H1 (cell line): ENCODE measurements around the gene CLDN3. TPM values are rescaled to one million over a fixed set of nuclear protein-coding genes. Genes with fewer than 3 reads are reported as not detected.
"Not testable (repeated sequence)": the region's sequence is repeated elsewhere in the genome, so short reads cannot be mapped to it uniquely, and the experiment has no call there.

Source experiments
- CTCF ChIA-PET: fragments of 300-600 bp; sonication (Branson Sonifier 250); formaldehyde crosslinking; loops from one replicate; lab custom pipeline; 2021; ENCODE audit not compliant: partially characterized antibody; lab: Charles Lee
- POLR2A ChIA-PET: fragments of 300-600 bp; sonication (Branson Sonifier 250); formaldehyde crosslinking; loops from one replicate; lab custom pipeline; 2021; ENCODE audit warnings: inconsistent platforms; ENCODE audit not compliant: partially characterized antibody; lab: Charles Lee
- DNase-seq, 2 experiments: peaks; one replicate each; pipeline versions ENCODE4 v3.0.0 to v3.0.0-alpha.2; 2010 to 2022; ENCODE audit warnings: low spot score in 2 of 2, low read depth in 1 of 2, mixed read lengths in 1 of 2
- FAIRE-seq: peaks from 2 replicates; lab custom pipeline; 2011; peaks lifted over from hg19 to GRCh38; lab: Jason Lieb, UNC
- H2AFZ ChIP-seq: 2 replicates; pipeline ENCODE4 v1.8.1; 2012; ENCODE audit warnings: low read length, inconsistent platforms
- H2AK5ac ChIP-seq: 2 replicates; pipeline ENCODE4 v1.6.1; 2013; ENCODE audit warnings: low read depth, low read length
- H2BK120ac ChIP-seq: replicated peaks from 2 replicates; pipeline ENCODE3; 2013; ENCODE audit warnings: low read depth, low read length, inconsistent platforms
- H2BK12ac ChIP-seq: 2 replicates; pipeline ENCODE4 v1.6.1; 2013; ENCODE audit warnings: low read depth, low read length
- H2BK15ac ChIP-seq: 2 replicates; pipeline ENCODE4 v1.6.1; 2013; ENCODE audit warnings: low read length
- H2BK20ac ChIP-seq: 2 replicates; pipeline ENCODE4 v1.6.1; 2013; ENCODE audit warnings: low read length
- H2BK5ac ChIP-seq: 2 replicates; pipeline ENCODE4 v1.6.1; 2013; ENCODE audit warnings: low read depth, low read length
- H3K14ac ChIP-seq: 2 replicates; pipeline ENCODE4 v1.6.1; 2013; ENCODE audit warnings: inconsistent platforms; ENCODE audit not compliant: insufficient read length
- H3K18ac ChIP-seq: 2 replicates; pipeline ENCODE4 v1.6.1; 2013; ENCODE audit warnings: low read length; ENCODE audit errors: extremely low read depth
- H3K23ac ChIP-seq: 2 replicates; pipeline ENCODE4 v1.6.1; 2013; ENCODE audit warnings: inconsistent platforms; ENCODE audit not compliant: insufficient read length
- H3K23me2 ChIP-seq: 2 replicates; pipeline ENCODE4 v1.6.1; 2013; ENCODE audit warnings: low read depth, low read length
- H3K27ac ChIP-seq: 2 replicates; pipeline ENCODE4 v1.6.1; 2011; ENCODE audit warnings: low read depth, low read length, inconsistent platforms
- H3K27me3 ChIP-seq, 4 experiments: replicated peaks in 1 of 4; 1 replicate in 1 of 4; 2 replicates in 3 of 4; pipeline versions ENCODE4 v1.6.1 to v1.8.1; 2011 to 2013; ENCODE audit warnings: low read length in 3 of 4, mild to moderate bottlenecking in 3 of 4, inconsistent platforms in 2 of 4, mixed read lengths in 2 of 4, moderate library complexity in 1 of 4; ENCODE audit not compliant: control insufficient read depth in 3 of 4, insufficient read depth in 3 of 4; ENCODE audit errors: extremely low read depth in 1 of 4
- H3K36me3 ChIP-seq, 4 experiments: 2 replicates each; pipeline versions ENCODE4 v1.6.1 to v1.8.1; 2011 to 2013; ENCODE audit warnings: mild to moderate bottlenecking in 4 of 4, low read length in 3 of 4, moderate library complexity in 2 of 4, control low read depth in 1 of 4, inconsistent platforms in 1 of 4; ENCODE audit not compliant: insufficient read depth in 4 of 4, control insufficient read depth in 2 of 4
- H3K4ac ChIP-seq: replicated peaks from 2 replicates; pipeline ENCODE3; 2013; ENCODE audit warnings: low read length, low read depth, mixed read lengths, inconsistent platforms; ENCODE audit not compliant: insufficient read length
- H3K4me1 ChIP-seq, 4 experiments: replicated peaks in 1 of 4; 1 replicate in 1 of 4; 2 replicates in 3 of 4; pipeline versions ENCODE4 v1.6.1 to v1.8.1; 2011 to 2013; ENCODE audit warnings: low read length in 3 of 4, inconsistent platforms in 2 of 4, mixed read lengths in 1 of 4; ENCODE audit not compliant: insufficient read depth in 4 of 4, control insufficient read depth in 3 of 4
- H3K4me2 ChIP-seq, 2 experiments: 2 replicates each; pipeline versions ENCODE4 v1.6.1 to v1.8.1; 2011 to 2013; ENCODE audit warnings: low read depth in 2 of 2, low read length in 2 of 2, control low read depth in 1 of 2, inconsistent platforms in 1 of 2, mild to moderate bottlenecking in 1 of 2; ENCODE audit not compliant: insufficient read depth in 1 of 2
- H3K4me3 ChIP-seq, 4 experiments: fragments of 200-600, 300-600 bp in 1 of 4; sonication (generic), shearing (Covaris generic), sonication (Bioruptor Twin) in 1 of 4; 2 replicates each; pipeline versions ENCODE4 v1.5.1 to v1.8.1; 2011 to 2016; ENCODE audit warnings: low read length in 4 of 4, low read depth in 3 of 4, control low read depth in 2 of 4, inconsistent platforms in 2 of 4, mild to moderate bottlenecking in 2 of 4, mixed read lengths in 1 of 4, moderate library complexity in 1 of 4; ENCODE audit not compliant: insufficient read depth in 2 of 4; ENCODE audit errors: extremely low read depth in 1 of 4
- H3K56ac ChIP-seq: replicated peaks from 2 replicates; pipeline ENCODE3; 2013; ENCODE audit warnings: low read depth, mild to moderate bottlenecking, mixed read lengths, low read length, inconsistent platforms; ENCODE audit not compliant: insufficient read length
- H3K79me1 ChIP-seq: 2 replicates; pipeline ENCODE4 v1.6.1; 2013; ENCODE audit warnings: low read depth, low read length, control low read depth
- H3K79me2 ChIP-seq, 2 experiments: 2 replicates each; pipeline versions ENCODE4 v1.6.1 to v1.8.1; 2012 to 2013; ENCODE audit warnings: low read length in 2 of 2, mild to moderate bottlenecking in 2 of 2, inconsistent platforms in 1 of 2; ENCODE audit not compliant: insufficient read depth in 2 of 2, control insufficient read depth in 1 of 2
- H3K9ac ChIP-seq, 4 experiments: replicated peaks in 1 of 4; 1 replicate in 1 of 4; 2 replicates in 3 of 4; pipeline versions ENCODE4 v1.6.1 to v1.8.1; 2011 to 2013; ENCODE audit warnings: low read depth in 3 of 4, low read length in 3 of 4, control low read depth in 2 of 4, mild to moderate bottlenecking in 2 of 4, moderate library complexity in 2 of 4, inconsistent platforms in 1 of 4; ENCODE audit errors: extremely low read depth in 1 of 4
- H3K9me3 ChIP-seq, 2 experiments: 2 replicates each; pipeline versions ENCODE4 v1.6.1 to v1.8.1; 2012 to 2013; ENCODE audit warnings: mild to moderate bottlenecking in 2 of 2, moderate library complexity in 2 of 2, control low read depth in 1 of 2, inconsistent platforms in 1 of 2, low read depth in 1 of 2, low read length in 1 of 2, mixed read lengths in 1 of 2; ENCODE audit not compliant: insufficient read depth in 2 of 2
- H4K20me1 ChIP-seq, 2 experiments: replicated peaks in 1 of 2; 2 replicates each; pipeline versions ENCODE3 to v1.8.1; 2011 to 2013; ENCODE audit warnings: inconsistent platforms in 2 of 2, low read length in 2 of 2, mild to moderate bottlenecking in 1 of 2; ENCODE audit not compliant: insufficient read depth in 2 of 2, control insufficient read depth in 1 of 2
- H4K5ac ChIP-seq: 2 replicates; pipeline ENCODE4 v1.6.1; 2013; ENCODE audit warnings: low read length, low read depth, mixed read lengths, inconsistent platforms; ENCODE audit not compliant: insufficient read length
- H4K8ac ChIP-seq: 2 replicates; pipeline ENCODE4 v1.8.0; 2013; ENCODE audit warnings: mild to moderate bottlenecking, moderate library complexity, low read length, inconsistent platforms; ENCODE audit not compliant: insufficient read depth; ENCODE audit errors: extremely low read depth
- H4K91ac ChIP-seq: replicated peaks from 2 replicates; pipeline ENCODE3; 2013; ENCODE audit warnings: low read length, mixed read lengths, inconsistent platforms; ENCODE audit not compliant: insufficient read length
- WGBS, 2 experiments: shearing (Covaris generic) in 1 of 2; methylation state at CpG; one replicate each; pipeline versions ENCODE4 v1.1.6 to v1.1.7; 2013 to 2015; ENCODE audit warnings: low lambda C conversion rate in 2 of 2, mixed read lengths in 2 of 2, inconsistent platforms in 1 of 2, low coverage in 1 of 2, missing lambda C conversion rate in 1 of 2; ENCODE audit not compliant: insufficient replicate concordance in 2 of 2, insufficient coverage in 1 of 2, insufficient read length in 1 of 2; ENCODE audit errors: extremely low coverage in 1 of 2, missing lambda C conversion rate in 1 of 2; 5-methylcytosine and 5-hydroxymethylcytosine counted together
- polyA plus RNA-seq, 7 experiments: library from polyadenylated mRNA; depleted of rRNA in 3 of 7; stranded (reverse) in 5 of 7; unstranded in 2 of 7; fragments of >200 nt in 5 of 7; fragments of 200-250 nt in 2 of 7; gene quantifications; 1 replicate in 5 of 7; 2 replicates in 1 of 7; 4 replicates in 1 of 7; pipeline versions ENCODE4 v1.2.1 to v1.2.3, GENCODE V29; 2011 to 2013; ENCODE audit warnings: missing spikeins in 2 of 7, mixed read lengths in 2 of 7
- total RNA-seq: library from RNA; stranded (reverse); fragmentation: NEBNext Ultra II Directional; extraction: Animal tissue kit (Norgen Biotek cat#: 25700); gene quantifications from 2 replicates; pipeline ENCODE4 v1.2.1, GENCODE V29; 2021

Gene CLDN3
- total and polyA plus RNA-seq, 2 of the 8 experiments (the other 6 are each of a cell fraction or from before 2014, with no cell fraction given) = 19.1 to 65.2 TPM

DNA sequence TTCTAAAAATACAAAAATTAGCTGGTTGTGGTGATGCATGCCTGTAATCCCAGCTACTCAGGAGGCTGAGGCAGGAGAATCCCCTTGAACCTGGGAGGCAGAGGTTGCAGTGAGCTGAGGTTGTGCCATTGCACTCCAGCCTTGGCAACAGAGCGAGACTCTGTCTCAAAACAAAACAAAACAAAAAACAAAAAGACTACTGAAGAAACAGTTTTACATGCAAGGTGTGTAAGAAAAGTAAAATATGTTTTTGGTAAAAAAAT lies 17.6 kb upstream of the CLDN3 start:
- POLR2A ChIA-PET = interaction anchor here (2.1 kb wide), 1 partner anchor 18 kb away, joined by 7 read pairs; the partner anchor contains the start of gene CLDN3
- H3K23me2 ChIP-seq, H3K36me3 ChIP-seq, H3K23ac ChIP-seq, H3K18ac ChIP-seq, H2AFZ ChIP-seq, H2BK20ac ChIP-seq, H3K79me2 ChIP-seq, H4K20me1 ChIP-seq, H4K8ac ChIP-seq, H2BK120ac ChIP-seq, H3K9ac ChIP-seq, DNase-seq, H3K14ac ChIP-seq, H3K27ac ChIP-seq, H4K5ac ChIP-seq, CTCF ChIA-PET, H3K4ac ChIP-seq, H3K56ac ChIP-seq, FAIRE-seq, H2BK12ac ChIP-seq, H2BK15ac ChIP-seq, H3K4me3 ChIP-seq, H3K79me1 ChIP-seq, H3K27me3 ChIP-seq, H3K4me2 ChIP-seq, H2BK5ac ChIP-seq, H3K4me1 ChIP-seq, H2AK5ac ChIP-seq, H3K9me3 ChIP-seq, H4K91ac ChIP-seq: not testable (repeated sequence)
- WGBS, 2 experiments = 95% methylated on average over 1 of the region's 1 CpG; no CpG with 5 or more reads in 1 of the 2 experiments
